ENCODE results near the gene MFAP3L. TPM values are rescaled to one million over a fixed set of nuclear protein-coding genes. Genes with fewer than 3 reads are reported as not detected.

The MFAP3L gene
- total and polyA plus RNA-seq, 2 donors: 5.5 to 13.6 TPM

DNA sequence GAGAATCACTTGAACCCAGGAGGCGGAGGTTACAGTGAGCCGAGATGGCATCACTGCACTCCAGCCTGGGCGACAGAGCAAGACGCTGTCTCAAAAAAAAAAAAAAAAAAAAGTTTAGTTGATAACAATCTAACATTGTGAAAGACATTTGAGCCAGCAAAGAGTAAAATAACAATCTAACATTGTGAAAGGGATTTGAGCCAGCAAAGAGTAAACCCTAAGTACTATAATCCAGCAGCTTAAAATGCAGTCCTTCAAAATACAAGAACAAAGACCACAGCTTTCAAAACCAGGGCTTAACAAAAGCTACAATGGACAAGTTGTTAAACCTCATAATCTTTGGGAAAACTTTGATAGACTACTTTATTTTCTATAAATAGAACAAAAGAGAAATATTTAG, 16.9 kb downstream of the MFAP3L start:
- H3K4me1 ChIP-seq (ENCODE audit: insufficient read depth): no peaks in the 10 kb centered on the region
- 74% methylated on average over 4 of the region's 4 CpGs for WGBS
- DNase-seq (ENCODE audit: extremely low spot score): no peak
- no peak overlapping the region for H3K4me3 ChIP-seq (ENCODE audit: low read depth, low read length)
- H3K36me3 ChIP-seq (ENCODE audit: insufficient read depth): no peaks in the 10 kb centered on the region
- H3K27ac ChIP-seq (ENCODE audit: low read depth): no peak overlapping the region

GRCh38 chr4:170008801-170009200, 17.4 kb downstream of the MFAP3L start:
- Histone ChIP-seq H3K4me1 (ENCODE audit: insufficient read depth) (no peaks in the 10 kb centered on the region), H3K4me3 (ENCODE audit: low read depth, low read length) (no peak overlapping the region), H3K36me3 (ENCODE audit: insufficient read depth) (no peaks in the 10 kb centered on the region), H3K27ac (ENCODE audit: low read depth) (no peak overlapping the region)
- 89% methylated on average over 10 of the region's 10 CpGs for WGBS
- DNase-seq (ENCODE audit: extremely low spot score): no peak

DNA sequence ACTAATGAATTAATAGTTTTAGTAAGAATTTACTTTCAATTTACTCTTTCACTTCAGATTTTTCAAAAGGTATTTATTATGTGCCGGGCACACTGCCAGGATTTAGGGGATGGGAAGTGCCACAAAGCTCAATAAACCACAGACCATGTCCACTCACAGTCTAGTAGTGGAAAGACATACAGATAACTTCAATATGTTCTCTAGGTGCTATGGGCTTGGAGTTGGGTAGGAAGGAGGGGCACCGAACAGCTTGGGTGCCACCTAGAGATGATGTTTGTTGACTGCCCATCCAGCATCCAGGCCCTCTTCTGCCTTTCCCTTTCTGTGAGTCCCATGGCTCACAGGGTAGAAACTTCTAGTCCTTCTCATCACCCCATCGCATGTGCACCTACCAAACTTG, 17.8 kb downstream of the MFAP3L start:
- Histone ChIP-seq H3K4me3 (ENCODE audit: low read depth, low read length) (no peak overlapping the region), H3K4me1 (ENCODE audit: insufficient read depth) (no peaks in the 10 kb centered on the region), H3K27ac (ENCODE audit: low read depth) (no peak overlapping the region), H3K36me3 (ENCODE audit: insufficient read depth) (no peaks in the 10 kb centered on the region)
- no peak for DNase-seq (ENCODE audit: extremely low spot score)
- WGBS: 82% methylated on average over 3 of the region's 3 CpGs

DNA sequence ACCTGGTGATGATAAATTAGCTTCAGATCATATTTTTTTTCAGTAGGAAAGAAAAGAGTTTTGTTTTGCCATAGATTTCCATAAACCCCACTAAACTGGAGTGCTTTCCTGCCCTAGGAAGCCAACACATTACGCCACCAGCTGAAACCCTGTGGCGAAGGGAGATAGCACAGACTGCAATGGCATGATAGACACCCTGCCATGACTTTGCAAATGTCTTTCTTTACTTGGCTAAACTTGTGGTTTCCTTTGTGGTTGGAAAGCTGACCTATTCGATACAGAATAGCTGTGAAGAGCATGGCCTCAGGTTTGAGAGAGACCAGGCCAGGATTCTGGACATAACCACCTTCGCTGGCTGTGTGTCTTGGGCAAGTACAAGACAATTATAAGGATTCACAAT, 19.1 kb downstream of the MFAP3L start:
- no peak for DNase-seq (ENCODE audit: extremely low spot score)
- Histone ChIP-seq H3K4me1 (ENCODE audit: insufficient read depth) (no peaks in the 10 kb centered on the region), H3K36me3 (ENCODE audit: insufficient read depth) (no peaks in the 10 kb centered on the region), H3K4me3 (ENCODE audit: low read depth, low read length) (no peak overlapping the region), H3K27ac (ENCODE audit: low read depth) (no peak overlapping the region)
- 87% methylated on average over 4 of the region's 4 CpGs for whole genome bisulfite sequencing

DNA sequence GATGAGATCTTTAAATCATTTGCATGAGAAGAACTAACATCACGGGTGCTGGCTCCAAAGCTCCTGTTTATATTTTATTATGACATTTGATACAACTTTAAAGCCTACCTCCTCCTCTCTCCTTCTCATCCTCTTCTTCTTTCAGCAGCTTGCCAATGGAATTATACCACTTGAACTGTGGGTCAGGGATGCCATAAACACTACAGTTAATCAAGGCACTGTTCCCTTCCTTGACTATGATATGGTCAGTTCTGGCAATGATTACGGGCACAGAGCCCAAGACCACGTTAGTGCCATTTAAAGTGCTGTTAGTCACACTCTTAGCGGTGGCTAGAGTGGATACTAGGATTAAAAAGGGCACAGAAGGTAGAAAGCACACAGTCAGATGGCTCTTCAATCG, 20.7 kb downstream of the MFAP3L start:
- WGBS: 45% methylated on average over 5 of the region's 5 CpGs

GRCh38 chr4:170004651-170005295, 21.4 kb downstream of the MFAP3L start:
- Histone ChIP-seq H3K4me1 (ENCODE audit: insufficient read depth) (no peaks in the 10 kb centered on the region), H3K36me3 (ENCODE audit: insufficient read depth) (no peaks in the 10 kb centered on the region), H3K27ac (ENCODE audit: low read depth) (no peak overlapping the region), H3K4me3 (ENCODE audit: low read depth, low read length) (no peak overlapping the region)
- DNase-seq (ENCODE audit: extremely low spot score): no peak
- WGBS: 64% methylated on average over 5 of the region's 5 CpGs

More for the DNA sequence above, 20.7 kb downstream of the MFAP3L start:
- Histone ChIP-seq H3K4me3 (ENCODE audit: low read depth, low read length) (no peak overlapping the region), H3K36me3 (ENCODE audit: insufficient read depth) (no peaks in the 10 kb centered on the region), H3K27ac (ENCODE audit: low read depth) (no peak overlapping the region), H3K4me1 (ENCODE audit: insufficient read depth) (no peaks in the 10 kb centered on the region)
- DNase-seq (ENCODE audit: extremely low spot score): no peak

- no peak overlapping the region for H3K4me3 ChIP-seq (ENCODE audit: low read depth, low read length)
- WGBS: 86% methylated on average over 12 of the region's 12 CpGs
- H3K36me3 ChIP-seq (ENCODE audit: insufficient read depth): no peaks in the 10 kb centered on the region
- DNase-seq (ENCODE audit: extremely low spot score): no peak
- no peak overlapping the region for H3K27ac ChIP-seq (ENCODE audit: low read depth)
- no peaks in the 10 kb centered on the region for H3K4me1 ChIP-seq (ENCODE audit: insufficient read depth)
Measured at GRCh38 chr4:170003071-170004070, 22.8 kb downstream of the MFAP3L start.

GRCh38 chr4:170001745-170002267, 24.4 kb downstream of the MFAP3L start:
- no peak for DNase-seq (ENCODE audit: extremely low spot score)
- H3K4me3 ChIP-seq (ENCODE audit: low read depth, low read length): no peak overlapping the region
- no peaks in the 10 kb centered on the region for H3K4me1 ChIP-seq (ENCODE audit: insufficient read depth)
- no peaks in the 10 kb centered on the region for H3K36me3 ChIP-seq (ENCODE audit: insufficient read depth)
- 54% methylated on average over 5 of the region's 5 CpGs for WGBS
- no peak overlapping the region for H3K27ac ChIP-seq (ENCODE audit: low read depth)

DNA sequence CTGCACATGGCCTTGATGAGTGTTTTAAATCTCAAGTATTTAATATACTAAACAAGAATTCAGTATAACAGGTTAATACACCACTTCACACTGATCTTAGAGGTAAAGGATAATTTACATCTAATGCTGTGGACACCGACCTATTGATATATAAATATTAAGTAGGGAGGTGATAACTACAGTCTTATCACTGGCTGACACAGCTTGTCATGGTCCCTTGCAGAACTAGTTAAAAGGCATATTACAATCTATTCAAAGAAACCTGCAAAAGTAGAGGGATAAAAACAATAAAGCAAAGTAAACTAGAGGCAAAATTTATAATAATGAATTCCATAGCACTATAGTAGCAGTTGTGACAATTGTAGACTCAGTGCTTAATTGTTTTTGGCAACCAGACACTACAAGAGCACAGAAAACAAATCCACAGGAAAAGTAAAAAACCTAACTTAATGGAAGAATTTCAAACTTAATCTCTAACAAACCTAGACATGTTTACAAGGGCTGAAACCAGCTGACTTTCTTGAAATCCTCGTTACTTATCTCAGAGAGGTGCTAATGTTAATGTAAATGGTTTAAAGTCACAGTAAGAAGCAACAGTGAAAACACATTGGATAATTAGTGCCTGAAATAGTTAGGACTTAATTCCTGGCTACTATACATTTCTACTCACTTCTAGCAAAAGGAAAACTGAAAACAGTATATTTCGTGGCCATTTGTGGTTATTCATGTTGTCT, 25.0 kb downstream of the MFAP3L start:
- Histone ChIP-seq H3K27ac (ENCODE audit: low read depth) (no peak overlapping the region), H3K36me3 (ENCODE audit: insufficient read depth) (no peaks in the 10 kb centered on the region), H3K4me3 (ENCODE audit: low read depth, low read length) (no peak overlapping the region), H3K4me1 (ENCODE audit: insufficient read depth) (no peaks in the 10 kb centered on the region)
- DNase-seq (ENCODE audit: extremely low spot score): no peak
- WGBS: 41% methylated on average over 3 of the region's 3 CpGs

- 81% methylated on average over 2 of the region's 2 CpGs for WGBS
- Histone ChIP-seq H3K4me1 (ENCODE audit: insufficient read depth) (no peaks in the 10 kb centered on the region), H3K27ac (ENCODE audit: low read depth) (no peak overlapping the region)
Measured at GRCh38 chr4:169999923-170000322, 26.3 kb downstream of the MFAP3L start.

GRCh38 chr4:169998981-169999380, 27.2 kb downstream of the MFAP3L start:
- Histone ChIP-seq H3K4me3 (ENCODE audit: low read depth, low read length) (no peak overlapping the region), H3K27ac (ENCODE audit: low read depth) (no peak overlapping the region), H3K4me1 (ENCODE audit: insufficient read depth) (no peaks in the 10 kb centered on the region), H3K36me3 (ENCODE audit: insufficient read depth) (no peaks in the 10 kb centered on the region)
- WGBS: 89% methylated on average over 1 of the region's 1 CpG
- DNase-seq (ENCODE audit: extremely low spot score): no peak

More at GRCh38 chr4:169999923-170000322, 26.3 kb downstream of the MFAP3L start:
- H3K4me3 ChIP-seq (ENCODE audit: low read depth, low read length): no peak overlapping the region
- H3K36me3 ChIP-seq (ENCODE audit: insufficient read depth): no peaks in the 10 kb centered on the region
- no peak for DNase-seq (ENCODE audit: extremely low spot score)

DNA sequence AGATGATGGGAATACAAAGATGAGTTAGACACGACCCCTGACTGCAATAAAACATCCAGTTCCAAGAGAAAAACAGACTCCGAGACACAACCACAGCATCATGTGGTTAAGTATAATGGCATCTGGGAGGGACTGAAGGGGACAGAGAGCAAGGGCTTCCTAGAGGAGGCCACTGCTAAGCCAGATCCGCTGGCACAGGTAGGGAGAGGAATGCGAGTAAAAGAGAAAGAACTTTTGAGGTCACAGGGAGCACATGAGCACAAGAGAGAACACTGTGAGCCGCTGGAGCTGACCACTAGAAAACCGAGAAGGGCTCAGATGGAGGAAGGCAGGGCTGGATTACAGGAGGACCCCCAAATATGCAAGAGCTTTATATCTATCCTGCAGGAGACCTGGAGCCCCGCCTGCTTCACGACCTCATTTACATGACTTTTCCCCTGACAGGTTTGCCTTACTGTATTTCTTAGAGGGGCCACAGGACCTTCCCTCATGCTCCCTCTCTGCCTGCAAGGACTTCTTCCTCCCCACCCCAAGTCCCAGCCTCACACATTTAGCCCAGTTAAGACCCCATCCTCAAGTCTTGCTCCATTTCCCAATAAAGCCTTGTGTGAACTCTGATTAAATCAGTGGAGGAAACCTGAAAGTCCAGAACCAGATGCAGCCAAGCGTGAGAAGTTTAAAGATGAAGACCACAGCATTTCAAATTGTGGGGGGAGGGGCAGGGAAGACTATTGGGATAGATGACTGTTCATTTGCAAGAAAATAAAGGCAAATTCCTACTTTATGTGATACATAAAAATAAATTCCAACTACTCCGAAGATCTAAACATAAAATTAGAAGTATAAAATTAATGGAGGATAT, 29.6 kb downstream of the MFAP3L start:
- Histone ChIP-seq H3K36me3 (ENCODE audit: insufficient read depth) (no peaks in the 10 kb centered on the region), H3K4me1 (ENCODE audit: insufficient read depth) (no peaks in the 10 kb centered on the region), H3K27ac (ENCODE audit: low read depth) (no peak overlapping the region), H3K4me3 (ENCODE audit: low read depth, low read length) (no peak overlapping the region)
- no peak for DNase-seq (ENCODE audit: extremely low spot score)
- 65% methylated on average over 10 of the region's 10 CpGs for WGBS

- H3K36me3 ChIP-seq (ENCODE audit: insufficient read depth): no peaks in the 10 kb centered on the region
- WGBS: 77% methylated on average over 9 of the region's 9 CpGs
- no peak overlapping the region for H3K27ac ChIP-seq (ENCODE audit: low read depth)
- H3K4me3 ChIP-seq (ENCODE audit: low read depth, low read length): no peak overlapping the region
- H3K4me1 ChIP-seq (ENCODE audit: insufficient read depth): no peaks in the 10 kb centered on the region
- DNase-seq (ENCODE audit: extremely low spot score): no peak
Measured at GRCh38 chr4:169993531-169993930, 32.7 kb downstream of the MFAP3L start.
